CD4-positive, alpha-beta T cell (primary cell): Measurements from ENCODE around the gene PDE7B. TPM values are rescaled to one million over a fixed set of nuclear protein-coding genes. Genes with fewer than 3 reads are reported as not detected.

ENCODE experiments used
- ATAC-seq: fragments of 200-7000 bp; cut with Tn5 transposase; one replicate; pipeline ENCODE4 v1.10.0; 2022; ENCODE audit warnings: mild to moderate bottlenecking; ENCODE audit not compliant: poor library complexity
- CTCF ChIA-PET: fragments of 350-600 bp; sonication (Branson Sonifier 250); formaldehyde crosslinking; loops from one replicate; lab custom pipeline; 2021; ENCODE audit warnings: antibody characterized with exemption, inconsistent platforms; lab: Charles Lee
- POLR2A ChIA-PET: fragments of 350-600 bp; sonication (Branson Sonifier 250); formaldehyde crosslinking; loops from one replicate; lab custom pipeline; 2021; ENCODE audit warnings: antibody characterized with exemption, inconsistent platforms; lab: Charles Lee
- DNase-seq, 14 experiments: peaks; one replicate each; pipeline ENCODE4 v3.0.0-alpha.2; 2013 to 2020; ENCODE audit warnings: mixed read lengths in 2 of 14
- H3K27ac ChIP-seq, 2 donors: one replicate each; pipeline versions ENCODE4 v1.5.1 to v1.7.0; 2013; ENCODE audit warnings: low read length in 2 of 2, low read depth in 1 of 2, mild to moderate bottlenecking in 1 of 2
- H3K27me3 ChIP-seq, 2 experiments: 1 replicate in 1 of 2; 2 replicates in 1 of 2; pipeline versions ENCODE4 v1.6.1 to v1.7.0; 2013; ENCODE audit warnings: low read length in 2 of 2, control low read depth in 1 of 2, mild to moderate bottlenecking in 1 of 2, moderate library complexity in 1 of 2; ENCODE audit not compliant: insufficient read depth in 2 of 2, control insufficient read depth in 1 of 2
- H3K36me3 ChIP-seq: one replicate; pipeline ENCODE4 v1.6.1; 2013; ENCODE audit warnings: low read length, control low read depth; ENCODE audit not compliant: insufficient read depth
- H3K4me1 ChIP-seq: one replicate; pipeline ENCODE4 v1.6.1; 2013; ENCODE audit warnings: low read length, control low read depth; ENCODE audit not compliant: insufficient read depth
- H3K4me3 ChIP-seq: one replicate; pipeline ENCODE4 v1.5.1; 2013; ENCODE audit warnings: mild to moderate bottlenecking, low read length, moderate library complexity
- H3K9me3 ChIP-seq, 2 experiments: 1 replicate in 1 of 2; 2 replicates in 1 of 2; pipeline versions ENCODE4 v1.6.1 to v1.7.0; 2013; ENCODE audit warnings: low read length in 2 of 2, mild to moderate bottlenecking in 2 of 2, control low read depth in 1 of 2, moderate library complexity in 1 of 2; ENCODE audit not compliant: control insufficient read depth in 1 of 2, insufficient read depth in 1 of 2
- H3K27ac Mint-ChIP-seq: one replicate; pipeline ENCODE4 v1.8.0; 2020; ENCODE audit warnings: mixed read lengths
- H3K27me3 Mint-ChIP-seq: one replicate; pipeline ENCODE4 v1.8.0; 2021; ENCODE audit warnings: mixed read lengths
- H3K36me3 Mint-ChIP-seq: one replicate; pipeline ENCODE4 v1.8.0; 2021; ENCODE audit warnings: low read depth, mixed read lengths
- H3K4me1 Mint-ChIP-seq: one replicate; pipeline ENCODE4 v1.8.0; 2021; ENCODE audit warnings: low read depth, mixed read lengths
- H3K4me3 Mint-ChIP-seq: one replicate; pipeline ENCODE4 v1.8.0; 2020; ENCODE audit warnings: mild to moderate bottlenecking, mixed read lengths
- H3K9me3 Mint-ChIP-seq: one replicate; pipeline ENCODE4 v1.8.0; 2020; ENCODE audit warnings: mixed read lengths
- intact Hi-C, 2 experiments: fragments of 100-400 bp; cut with DNase I in 1 of 2; cut with micrococcal nuclease in 1 of 2; formaldehyde crosslinking; loops; one replicate each; pipeline versions ENCODE4 v1.15.1 to v1.9.0; 2023 to 2025; cut with DNase I, micrococcal nuclease
- total RNA-seq, 174 experiments: library from RNA in 2 of 174; stranded (reverse) in 2 of 174; gene quantifications; one replicate each; pipeline ENCODE4 v1.2.3 and lab custom pipeline; 2021 to 2026
- TF ChIP-seq, protein P1 (sequence below): fragments of 200-600 bp; IDR thresholded peaks from one replicate; pipeline ENCODE4 v1.8.0; 2022; ENCODE audit warnings: antibody characterized with exemption, mild to moderate bottlenecking

The PDE7B gene
- total RNA-seq, 2 experiments from 2014 or later: 0.25 to 0.34 TPM

DNA sequence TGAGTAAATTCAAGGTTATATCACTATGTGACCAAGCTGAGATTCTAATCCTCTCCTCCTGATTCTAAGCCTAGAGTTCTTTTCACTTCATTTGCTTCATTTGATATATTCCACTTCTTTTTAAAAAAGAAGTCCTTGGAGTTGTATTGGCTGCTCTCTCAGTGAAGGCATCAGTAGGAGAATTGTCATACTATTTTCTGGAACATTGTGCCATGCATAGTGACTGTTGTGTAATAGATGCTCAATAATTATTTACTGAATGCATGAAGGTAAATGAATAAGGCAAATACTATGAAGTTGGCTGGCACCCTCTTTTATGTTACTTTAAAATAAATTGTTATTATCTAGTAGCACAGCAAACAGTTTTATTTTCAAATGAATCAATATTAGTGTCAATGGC, 209.3 kb downstream of the PDE7B start:
- Histone ChIP-seq H3K27ac (no peak overlapping the region), H3K9me3 (no peaks in the 10 kb centered on the region), H3K36me3 (no peaks in the 10 kb centered on the region), H3K27me3 (no peaks in the 10 kb centered on the region), H3K4me3 (no peak overlapping the region), H3K4me1 (no peaks in the 10 kb centered on the region)
- intact Hi-C loops: no loop called here
- Mint-ChIP-seq H3K4me3 (no peak overlapping the region), H3K4me1 (no peaks in the 10 kb centered on the region), H3K27me3 (peaks cover 4% of the 10 kb centered on the region), H3K27ac (no peak overlapping the region), H3K36me3 (no peaks in the 10 kb centered on the region), H3K9me3 (peaks cover 5% of the 10 kb centered on the region)
- DNase-seq (no peak), ATAC-seq (no peak)
- ChIA-PET CTCF (interaction anchor here (1.4 kb wide), 1 partner anchor 10 kb away, joined by 3 read pairs; no protein-coding TSS in a partner anchor), POLR2A (no interaction called here)
- TF ChIP-seq, protein P1, sequence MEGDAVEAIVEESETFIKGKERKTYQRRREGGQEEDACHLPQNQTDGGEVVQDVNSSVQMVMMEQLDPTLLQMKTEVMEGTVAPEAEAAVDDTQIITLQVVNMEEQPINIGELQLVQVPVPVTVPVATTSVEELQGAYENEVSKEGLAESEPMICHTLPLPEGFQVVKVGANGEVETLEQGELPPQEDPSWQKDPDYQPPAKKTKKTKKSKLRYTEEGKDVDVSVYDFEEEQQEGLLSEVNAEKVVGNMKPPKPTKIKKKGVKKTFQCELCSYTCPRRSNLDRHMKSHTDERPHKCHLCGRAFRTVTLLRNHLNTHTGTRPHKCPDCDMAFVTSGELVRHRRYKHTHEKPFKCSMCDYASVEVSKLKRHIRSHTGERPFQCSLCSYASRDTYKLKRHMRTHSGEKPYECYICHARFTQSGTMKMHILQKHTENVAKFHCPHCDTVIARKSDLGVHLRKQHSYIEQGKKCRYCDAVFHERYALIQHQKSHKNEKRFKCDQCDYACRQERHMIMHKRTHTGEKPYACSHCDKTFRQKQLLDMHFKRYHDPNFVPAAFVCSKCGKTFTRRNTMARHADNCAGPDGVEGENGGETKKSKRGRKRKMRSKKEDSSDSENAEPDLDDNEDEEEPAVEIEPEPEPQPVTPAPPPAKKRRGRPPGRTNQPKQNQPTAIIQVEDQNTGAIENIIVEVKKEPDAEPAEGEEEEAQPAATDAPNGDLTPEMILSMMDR: no peak

DNA sequence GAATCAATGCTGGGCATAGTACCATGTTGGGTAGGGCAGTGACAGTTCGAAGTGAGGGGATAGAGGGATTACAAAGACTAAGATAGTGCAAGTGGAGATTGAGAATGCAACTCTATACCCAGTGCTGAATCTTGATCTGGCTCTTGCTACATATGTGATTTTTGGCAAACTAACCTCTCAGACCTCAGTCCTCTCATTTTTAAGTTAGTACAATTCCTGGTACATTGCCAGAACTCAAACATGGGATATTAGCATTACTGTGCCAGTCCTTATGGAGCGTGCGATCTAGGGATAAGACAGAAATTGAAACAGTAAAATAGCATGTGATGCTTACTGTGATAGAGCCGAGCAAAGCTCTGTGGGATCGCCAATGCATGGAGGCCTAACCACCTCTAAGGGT, 210.2 kb downstream of the PDE7B start:
- ChIA-PET CTCF (interaction anchor here (0.8 kb wide), 1 partner anchor 15 kb away, joined by 3 read pairs; no protein-coding TSS in a partner anchor), POLR2A (no interaction called here)
- Mint-ChIP-seq H3K27ac (no peak overlapping the region), H3K36me3 (no peaks in the 10 kb centered on the region), H3K4me3 (no peak overlapping the region), H3K9me3 (peaks cover 5% of the 10 kb centered on the region), H3K4me1 (no peaks in the 10 kb centered on the region), H3K27me3 (peaks cover 4% of the 10 kb centered on the region)
- Histone ChIP-seq H3K4me1 (no peaks in the 10 kb centered on the region), H3K4me3 (no peak overlapping the region), H3K36me3 (no peaks in the 10 kb centered on the region), H3K27me3 (no peaks in the 10 kb centered on the region), H3K27ac (no peak overlapping the region), H3K9me3 (no peaks in the 10 kb centered on the region)
- ATAC-seq (no peak), DNase-seq (no peak)
- intact Hi-C loops: no loop called here
- TF ChIP-seq, protein P1: no peak

DNA sequence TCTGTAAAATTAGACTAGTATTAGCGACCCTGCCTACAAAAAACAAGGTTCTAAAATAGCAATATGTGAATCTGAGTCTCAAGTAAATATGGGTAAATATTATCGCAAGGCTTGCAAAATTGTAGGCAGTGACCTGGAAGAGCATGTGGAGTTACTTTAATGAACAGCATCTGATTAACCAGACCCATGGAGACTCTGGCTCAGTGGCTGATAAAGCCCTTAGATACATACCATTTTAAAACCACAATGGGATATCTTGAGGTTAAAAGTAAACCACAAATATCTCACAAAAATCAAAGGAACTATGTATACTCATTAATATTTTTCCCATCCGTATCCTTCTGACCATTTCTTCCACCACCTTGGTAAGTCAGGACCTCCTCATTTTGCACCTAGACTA, 211.6 kb downstream of the PDE7B start:
- no peaks in the 10 kb centered on the region for H3K27me3 ChIP-seq
- no peak overlapping the region for H3K4me3 ChIP-seq
- H3K27ac ChIP-seq: no peak overlapping the region
- intact Hi-C loops: no loop called here
- Mint-ChIP-seq H3K27ac (no peak overlapping the region), H3K27me3 (peaks cover 4% of the 10 kb centered on the region), H3K4me1 (no peaks in the 10 kb centered on the region), H3K36me3 (no peaks in the 10 kb centered on the region), H3K4me3 (no peak overlapping the region), H3K9me3 (no peaks in the 10 kb centered on the region)
- H3K4me1 ChIP-seq: no peaks in the 10 kb centered on the region
- H3K36me3 ChIP-seq: no peaks in the 10 kb centered on the region
- no peak for DNase-seq
- CTCF ChIA-PET: no interaction called here
- POLR2A ChIA-PET: no interaction called here
- TF ChIP-seq, protein P1: no peak
- H3K9me3 ChIP-seq: no peaks in the 10 kb centered on the region
- no peak for ATAC-seq
